PC-3 (cell line): ENCODE data around the gene KLHDC9. TPM values are rescaled to one million over a fixed set of nuclear protein-coding genes. Genes with fewer than 3 reads are reported as not detected.
A peak's percentile ranks its signal among the peaks of the same experiment; 100 is the strongest.

ENCODE experiments used
- ATAC-seq: fragments of 200-7000 bp; cut with Tn5 transposase; 2 replicates; pipeline ENCODE4 v1.9.1; 2020; ENCODE audit warnings: mild to moderate bottlenecking, moderate library complexity
- BruUV-seq: library from RNA; stranded (reverse); fragments of 400-500 nt; replicated peaks from 2 replicates; lab custom pipeline; 2021; lab: Mats Ljungman, UMichigan
- CTCF ChIA-PET: fragments of 300-600 bp; sonication (Branson Sonifier 250); formaldehyde crosslinking; loops from one replicate; lab custom pipeline; 2022; ENCODE audit warnings: antibody characterized with exemption; lab: Charles Lee
- POLR2A ChIA-PET: fragments of 300-600 bp; sonication (Branson Sonifier 250); formaldehyde crosslinking; loops from one replicate; lab custom pipeline; 2022; ENCODE audit warnings: antibody characterized with exemption; ENCODE audit not compliant: unreplicated experiment; lab: Charles Lee
- DNase-seq: peaks from one replicate; pipeline ENCODE4 v3.0.0-alpha.2; 2015
- H2AFZ ChIP-seq: fragments of 300-600 bp; sonication (generic); 2 replicates; pipeline ENCODE4 v1.6.0; 2016; ENCODE audit warnings: antibody characterized with exemption, low read length
- H3F3A ChIP-seq: fragments of 300-600 bp; sonication (generic); one replicate; pipeline ENCODE4 v1.6.0; 2017; ENCODE audit warnings: antibody characterized with exemption, low read length, control low read depth, mild to moderate bottlenecking; ENCODE audit not compliant: unreplicated experiment
- H3K27ac ChIP-seq: fragments of 300-600 bp; sonication (generic); 2 replicates; pipeline ENCODE4 v1.5.1; 2016; ENCODE audit warnings: mild to moderate bottlenecking, low read length
- H3K27me3 ChIP-seq: fragments of 300-600 bp; sonication (generic); 2 replicates; pipeline ENCODE4 v1.6.1; 2016; ENCODE audit warnings: low read length, mixed read lengths
- H3K36me3 ChIP-seq: fragments of 300-600 bp; sonication (generic); 2 replicates; pipeline ENCODE4 v1.6.1; 2016; ENCODE audit warnings: low read depth, mixed run types, low read length, mixed read lengths
- H3K4me1 ChIP-seq: fragments of 300-600 bp; sonication (generic); 2 replicates; pipeline ENCODE4 v1.5.1; 2016; ENCODE audit warnings: low read length; ENCODE audit not compliant: insufficient read depth
- H3K4me2 ChIP-seq: fragments of 300-600 bp; sonication (generic); 2 replicates; pipeline ENCODE4 v1.6.0; 2016; ENCODE audit warnings: low read length
- H3K4me3 ChIP-seq: fragments of 300-600 bp; sonication (generic); 2 replicates; pipeline ENCODE4 v1.5.1; 2016; ENCODE audit warnings: mild to moderate bottlenecking, low read length, mixed read lengths
- H3K79me2 ChIP-seq: fragments of 300-600 bp; sonication (generic); 2 replicates; pipeline ENCODE4 v1.6.1; 2017; ENCODE audit warnings: low read length, mixed read lengths
- H3K9ac ChIP-seq: fragments of 300-600 bp; sonication (generic); 2 replicates; pipeline ENCODE4 v1.6.0; 2016; ENCODE audit warnings: mild to moderate bottlenecking, low read length
- H3K9me2 ChIP-seq: fragments of 300-600 bp; sonication (generic); replicated peaks from 2 replicates; pipeline ENCODE4 v1.6.1; 2016; ENCODE audit warnings: mixed run types, low read length, mixed read lengths
- H3K9me3 ChIP-seq: fragments of 300-600 bp; sonication (generic); 2 replicates; pipeline ENCODE4 v1.6.1; 2016; ENCODE audit warnings: low read length, mixed read lengths
- H4K20me1 ChIP-seq: fragments of 300-600 bp; sonication (generic); 2 replicates; pipeline ENCODE4 v1.6.1; 2016; ENCODE audit warnings: low read length, mixed read lengths
- CTCF ChIP-seq: fragments of 300-600 bp; sonication (generic); conservative IDR thresholded peaks from 2 replicates; pipeline ENCODE4 v1.5.1; 2017; ENCODE audit warnings: antibody characterized with exemption, low read depth, mild to moderate bottlenecking, low read length
- EZH2 ChIP-seq: fragments of 300-600 bp; sonication (generic); IDR thresholded peaks from one replicate; pipeline ENCODE4 v1.6.1; 2017; ENCODE audit warnings: antibody characterized with exemption, mild to moderate bottlenecking, low read length; ENCODE audit not compliant: unreplicated experiment
- EZH2phosphoT487 ChIP-seq: fragments of 300-600 bp; sonication (generic); IDR thresholded peaks from 2 replicates; pipeline ENCODE4 v1.6.1; 2018; ENCODE audit warnings: mild to moderate bottlenecking, antibody characterized with exemption, low read length, borderline replicate concordance
- intact Hi-C: fragments of 100-400 bp; cut with micrococcal nuclease; formaldehyde crosslinking; loops from 2 replicates; pipeline ENCODE4 v1.9.0; 2023
- total RNA-seq: library from RNA; depleted of rRNA; stranded (reverse); fragments of >200 nt; gene quantifications from 2 replicates; pipeline ENCODE4 v1.2.3, GENCODE V29; 2014

KLHDC9 gene
- total RNA-seq, 1 experiment from 2014 or later = 3.2 TPM

- H3K9me2 ChIP-seq = no peaks in the 10 kb centered on the region
- ChIA-PET CTCF (no interaction called here), POLR2A (interaction anchor here (0.6 to 0.9 kb wide), 2 partner anchors 33 to 111 kb away, joined by 3 to 6 read pairs; partner anchors contain the start of gene F11R)
- peak overlapping the region; percentile 98 for H3K4me2 ChIP-seq
- no TSS peak for BruUV-seq
- H3K4me3 ChIP-seq = peak overlapping the region; percentile 90
- H3K27me3 ChIP-seq = no peaks in the 10 kb centered on the region
- H3K36me3 ChIP-seq = peaks cover 24% of the 10 kb centered on the region
- H3F3A ChIP-seq = peaks cover 5% of the 10 kb centered on the region
- ATAC-seq (peak; percentile 3), DNase-seq (no peak)
- H3K9me3 ChIP-seq = no peaks in the 10 kb centered on the region
- H3K4me1 ChIP-seq = peaks cover 18% of the 10 kb centered on the region
- intact Hi-C loops = loop anchor here (1.0 to 2.0 kb wide), 3 partner anchors 12 to 33 kb away; partner anchors contain the start of genes KLHDC9 and UFC1
- no peaks in the 10 kb centered on the region for H4K20me1 ChIP-seq
- H3K27ac ChIP-seq = peak overlapping the region; percentile 91
- TF ChIP-seq EZH2phosphoT487 (no peak), EZH2 (no peak), CTCF (no peak)
- peak overlapping the region; percentile 87 for H2AFZ ChIP-seq
- H3K9ac ChIP-seq = peak overlapping the region; percentile 94
- peaks cover 82% of the 10 kb centered on the region for H3K79me2 ChIP-seq
Observed at GRCh38 chr1:161131523-161132409, 33.6 kb downstream of the KLHDC9 start.

- peak within 1 kb of the TSS; percentile 94 for H3K9ac ChIP-seq
- ChIA-PET CTCF (interaction anchor here (0.9 to 1.1 kb wide), 2 partner anchors 21 to 33 kb away, joined by 5 read pairs; partner anchors contain the start of genes PPOX and UFC1), POLR2A (interaction anchor here (0.6 to 0.9 kb wide), 3 partner anchors 15 to 407 kb away, joined by 3 to 6 read pairs (median 6); partner anchors contain the start of genes F11R, NIT1 and PFDN2)
- H3K9me2 ChIP-seq = no peaks in the 10 kb centered on the region
- H4K20me1 ChIP-seq = no peaks in the 10 kb centered on the region
- intact Hi-C loops = loop anchor here (1.0 to 2.0 kb wide), 3 partner anchors 13 to 34 kb away; partner anchors contain the start of genes KLHDC9 and UFC1
- DNase-seq = peak; percentile 97
- peaks cover 73% of the 10 kb centered on the region for H3K79me2 ChIP-seq
- peaks cover 18% of the 10 kb centered on the region for H3K4me1 ChIP-seq
- H3K4me2 ChIP-seq = peak within 1 kb of the TSS; percentile 98
- H3K27ac ChIP-seq = peak within 1 kb of the TSS; percentile 91
- peaks cover 17% of the 10 kb centered on the region for H3K36me3 ChIP-seq
- H3K27me3 ChIP-seq = no peaks in the 10 kb centered on the region
- H2AFZ ChIP-seq = peak within 1 kb of the TSS; percentile 87
- TF ChIP-seq EZH2 (no peak), CTCF (0 out of 2 replicates have a peak, but pooled peaks have one; percentile 39), EZH2phosphoT487 (no peak)
- H3K4me3 ChIP-seq = peak within 1 kb of the TSS; percentile 90
- H3F3A ChIP-seq = peaks cover 5% of the 10 kb centered on the region
- peak; percentile 84 for ATAC-seq
- no peaks in the 10 kb centered on the region for H3K9me3 ChIP-seq
- TSS peak; percentile 60 for BruUV-seq
Observed at GRCh38 chr1:161132410-161133219, 34.5 kb downstream of the KLHDC9 start, which contains the start of gene DEDD. Gene DEDD, minus strand, starts transcription at chr1:161132667. Its CDS starts 8,205 bp downstream, at chr1:161124462.
